HL-60 (cell line): ENCODE measurements around the gene MECR.

Experiments
- DNase-seq, 2 experiments: peaks; one replicate each; pipeline ENCODE4 v3.0.0-alpha.2; 2010 to 2020; ENCODE audit warnings: low read depth in 1 of 2, low spot score in 1 of 2
- H3K27ac ChIP-seq: fragments of 250-450 bp; sonication (Bioruptor Pico); replicated peaks from 2 replicates; pipeline ENCODE4 v1.5.1; 2020; ENCODE audit warnings: mild to moderate bottlenecking, moderate library complexity
- H3K27me3 ChIP-seq: fragments of 250-450 bp; sonication (Bioruptor Pico); 2 replicates; pipeline ENCODE4 v1.5.1; 2021; ENCODE audit warnings: mild to moderate bottlenecking, moderate library complexity; ENCODE audit not compliant: insufficient read depth, poor library complexity, severe bottlenecking
- H3K4me3 ChIP-seq: replicated peaks from 2 replicates; pipeline ENCODE4 v1.5.1; 2011; ENCODE audit warnings: mild to moderate bottlenecking, control low read depth, low read length; ENCODE audit not compliant: insufficient read depth
- GABPA ChIP-seq: IDR thresholded peaks from 2 replicates; pipeline ENCODE4 v1.6.1; 2012; ENCODE audit warnings: low read depth
- POLR2AphosphoS5 ChIP-seq: IDR thresholded peaks from 2 replicates; pipeline ENCODE4 v1.6.1; 2012; ENCODE audit warnings: low read depth
- SPI1 ChIP-seq: IDR thresholded peaks from 2 replicates; pipeline ENCODE4 v1.6.1; 2012; ENCODE audit warnings: low read depth, mild to moderate bottlenecking, borderline replicate concordance
- TF ChIP-seq, protein P1 (sequence below): IDR thresholded peaks from one replicate; pipeline ENCODE4 v1.5.1; 2011; ENCODE audit warnings: low read length, control low read depth, inconsistent platforms; ENCODE audit not compliant: insufficient read depth
- TF ChIP-seq, protein P2 (sequence below): IDR thresholded peaks from 2 replicates; pipeline ENCODE4 v1.6.1; 2012; ENCODE audit warnings: low read depth; ENCODE audit not compliant: insufficient replicate concordance

MECR gene

DNA sequence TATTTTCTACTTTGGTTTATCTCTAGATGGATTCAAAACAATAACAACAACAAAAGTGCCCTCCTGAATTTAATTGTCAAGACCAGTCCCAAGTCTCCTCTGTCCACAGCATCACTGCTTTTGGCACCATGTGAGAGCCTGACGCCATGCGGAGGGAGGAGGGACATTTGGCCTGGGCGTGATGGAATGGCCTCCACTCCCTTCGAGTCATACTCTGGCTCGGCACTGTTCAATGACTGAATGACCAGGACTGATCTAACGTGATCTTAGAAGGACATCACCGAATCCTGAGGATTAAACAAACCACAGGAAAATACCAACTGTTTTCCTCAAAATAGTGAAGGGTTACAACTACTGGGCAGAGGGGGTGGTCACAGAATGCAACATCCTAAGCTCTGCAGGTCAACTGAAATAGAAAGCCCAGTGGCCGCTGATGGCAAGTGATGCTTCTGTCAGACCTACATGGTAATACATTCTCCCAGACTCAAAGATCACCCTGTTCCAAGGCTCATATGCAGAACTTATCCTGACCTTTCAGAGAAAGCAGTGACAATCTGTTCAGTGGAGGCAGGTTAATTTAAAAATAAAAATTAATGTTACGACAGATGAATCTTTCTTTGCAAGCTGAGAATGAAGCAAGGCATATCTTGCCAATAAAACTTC is 68.1 kb downstream of the MECR start:
- TF ChIP-seq GABPA (no peak), POLR2AphosphoS5 (no peak), SPI1 (no peak)
- TF ChIP-seq, protein P1, sequence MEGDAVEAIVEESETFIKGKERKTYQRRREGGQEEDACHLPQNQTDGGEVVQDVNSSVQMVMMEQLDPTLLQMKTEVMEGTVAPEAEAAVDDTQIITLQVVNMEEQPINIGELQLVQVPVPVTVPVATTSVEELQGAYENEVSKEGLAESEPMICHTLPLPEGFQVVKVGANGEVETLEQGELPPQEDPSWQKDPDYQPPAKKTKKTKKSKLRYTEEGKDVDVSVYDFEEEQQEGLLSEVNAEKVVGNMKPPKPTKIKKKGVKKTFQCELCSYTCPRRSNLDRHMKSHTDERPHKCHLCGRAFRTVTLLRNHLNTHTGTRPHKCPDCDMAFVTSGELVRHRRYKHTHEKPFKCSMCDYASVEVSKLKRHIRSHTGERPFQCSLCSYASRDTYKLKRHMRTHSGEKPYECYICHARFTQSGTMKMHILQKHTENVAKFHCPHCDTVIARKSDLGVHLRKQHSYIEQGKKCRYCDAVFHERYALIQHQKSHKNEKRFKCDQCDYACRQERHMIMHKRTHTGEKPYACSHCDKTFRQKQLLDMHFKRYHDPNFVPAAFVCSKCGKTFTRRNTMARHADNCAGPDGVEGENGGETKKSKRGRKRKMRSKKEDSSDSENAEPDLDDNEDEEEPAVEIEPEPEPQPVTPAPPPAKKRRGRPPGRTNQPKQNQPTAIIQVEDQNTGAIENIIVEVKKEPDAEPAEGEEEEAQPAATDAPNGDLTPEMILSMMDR: no peak
- TF ChIP-seq, protein P2, sequence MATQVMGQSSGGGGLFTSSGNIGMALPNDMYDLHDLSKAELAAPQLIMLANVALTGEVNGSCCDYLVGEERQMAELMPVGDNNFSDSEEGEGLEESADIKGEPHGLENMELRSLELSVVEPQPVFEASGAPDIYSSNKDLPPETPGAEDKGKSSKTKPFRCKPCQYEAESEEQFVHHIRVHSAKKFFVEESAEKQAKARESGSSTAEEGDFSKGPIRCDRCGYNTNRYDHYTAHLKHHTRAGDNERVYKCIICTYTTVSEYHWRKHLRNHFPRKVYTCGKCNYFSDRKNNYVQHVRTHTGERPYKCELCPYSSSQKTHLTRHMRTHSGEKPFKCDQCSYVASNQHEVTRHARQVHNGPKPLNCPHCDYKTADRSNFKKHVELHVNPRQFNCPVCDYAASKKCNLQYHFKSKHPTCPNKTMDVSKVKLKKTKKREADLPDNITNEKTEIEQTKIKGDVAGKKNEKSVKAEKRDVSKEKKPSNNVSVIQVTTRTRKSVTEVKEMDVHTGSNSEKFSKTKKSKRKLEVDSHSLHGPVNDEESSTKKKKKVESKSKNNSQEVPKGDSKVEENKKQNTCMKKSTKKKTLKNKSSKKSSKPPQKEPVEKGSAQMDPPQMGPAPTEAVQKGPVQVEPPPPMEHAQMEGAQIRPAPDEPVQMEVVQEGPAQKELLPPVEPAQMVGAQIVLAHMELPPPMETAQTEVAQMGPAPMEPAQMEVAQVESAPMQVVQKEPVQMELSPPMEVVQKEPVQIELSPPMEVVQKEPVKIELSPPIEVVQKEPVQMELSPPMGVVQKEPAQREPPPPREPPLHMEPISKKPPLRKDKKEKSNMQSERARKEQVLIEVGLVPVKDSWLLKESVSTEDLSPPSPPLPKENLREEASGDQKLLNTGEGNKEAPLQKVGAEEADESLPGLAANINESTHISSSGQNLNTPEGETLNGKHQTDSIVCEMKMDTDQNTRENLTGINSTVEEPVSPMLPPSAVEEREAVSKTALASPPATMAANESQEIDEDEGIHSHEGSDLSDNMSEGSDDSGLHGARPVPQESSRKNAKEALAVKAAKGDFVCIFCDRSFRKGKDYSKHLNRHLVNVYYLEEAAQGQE: no peak
- DNase-seq: no peak
- Histone ChIP-seq H3K27me3 (no peaks in the 10 kb centered on the region), H3K27ac (no peak overlapping the region), H3K4me3 (no peak overlapping the region)

DNA sequence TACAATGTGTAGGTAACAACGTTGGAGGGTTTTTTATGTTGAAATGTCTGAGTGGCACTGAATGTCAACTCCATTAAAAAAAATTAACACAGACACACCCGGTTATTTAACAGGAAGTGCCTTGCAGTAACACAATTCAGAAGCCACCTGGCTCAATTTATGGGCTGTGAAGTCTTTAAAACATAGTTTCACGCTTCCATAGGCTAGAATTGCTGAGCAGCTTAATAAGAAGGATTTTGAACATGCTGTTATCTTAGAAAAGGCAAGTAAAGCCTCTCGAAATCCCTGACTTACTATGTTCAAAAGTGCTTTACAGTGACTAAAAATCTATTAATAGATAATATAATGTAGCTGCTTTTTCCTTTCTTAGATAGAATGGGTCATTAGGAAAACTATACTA is 68.7 kb downstream of the MECR start:
- no peaks in the 10 kb centered on the region for H3K27me3 ChIP-seq
- no peak for DNase-seq
- TF ChIP-seq, protein P2: no peak
- TF ChIP-seq, protein P1: no peak
- no peak for TF ChIP-seq GABPA
- no peak for TF ChIP-seq POLR2AphosphoS5
- peak; percentile 14; the same call in 1 of the 2 replicates for TF ChIP-seq SPI1
- no peak overlapping the region for H3K4me3 ChIP-seq
- no peak overlapping the region for H3K27ac ChIP-seq

DNA sequence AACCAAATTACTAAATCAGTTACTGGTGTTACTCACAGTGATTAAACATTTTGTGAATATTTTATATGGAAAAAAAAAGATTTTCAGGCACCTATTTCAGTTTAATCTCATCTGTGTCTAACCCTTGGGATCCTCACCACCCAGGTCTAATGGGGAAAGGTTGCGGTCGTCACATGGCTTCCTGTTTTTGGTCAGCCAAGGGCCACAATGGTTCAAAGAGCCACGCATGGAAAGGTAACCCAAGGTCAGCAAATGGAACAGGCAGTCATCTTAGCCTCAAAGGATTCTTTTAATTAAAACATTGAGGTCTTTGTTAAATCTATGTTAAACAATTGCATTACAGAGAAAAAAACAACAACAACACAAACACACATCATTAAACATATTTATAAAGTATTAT is 71.0 kb downstream of the MECR start:
- H3K4me3 ChIP-seq: no peak overlapping the region
- TF ChIP-seq, protein P2: no peak
- TF ChIP-seq, protein P1: no peak
- TF ChIP-seq SPI1: no peak
- TF ChIP-seq POLR2AphosphoS5: no peak
- no peak for TF ChIP-seq GABPA
- H3K27me3 ChIP-seq: no peaks in the 10 kb centered on the region
- peak in 1 of 2 experiments; percentile 34 for DNase-seq
- H3K27ac ChIP-seq: no peak overlapping the region
